ENCODE measurements around the gene HSD17B13.

Gene HSD17B13, protein sequence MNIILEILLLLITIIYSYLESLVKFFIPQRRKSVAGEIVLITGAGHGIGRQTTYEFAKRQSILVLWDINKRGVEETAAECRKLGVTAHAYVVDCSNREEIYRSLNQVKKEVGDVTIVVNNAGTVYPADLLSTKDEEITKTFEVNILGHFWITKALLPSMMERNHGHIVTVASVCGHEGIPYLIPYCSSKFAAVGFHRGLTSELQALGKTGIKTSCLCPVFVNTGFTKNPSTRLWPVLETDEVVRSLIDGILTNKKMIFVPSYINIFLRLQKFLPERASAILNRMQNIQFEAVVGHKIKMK

DNA sequence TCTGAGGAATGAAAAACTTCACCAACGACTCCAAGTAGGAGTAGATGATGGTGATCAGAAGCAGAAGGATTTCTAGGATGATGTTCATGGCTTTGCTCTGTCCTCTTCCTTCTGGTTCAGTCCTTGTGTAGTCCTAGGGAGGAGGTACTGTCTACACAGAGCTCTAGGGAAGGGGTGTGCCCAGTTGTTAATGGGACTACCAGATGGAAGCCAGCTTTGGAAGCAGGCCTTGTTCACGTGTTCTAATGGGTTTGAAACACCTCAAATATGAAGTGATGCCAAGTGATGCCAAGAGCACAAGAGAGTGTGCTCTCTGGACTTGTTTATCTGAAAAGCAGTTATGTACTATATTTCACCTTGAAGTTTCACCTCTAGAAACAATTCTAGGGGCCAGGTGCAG, at the start of gene HSD17B13:
Gene HSD17B13 (minus strand): TSS at position 129 of the 400 bp plus-strand sequence. CDS start 41 bp downstream, at position 88.
- ChIA-PET CTCF (no interaction called here), POLR2A (no interaction called here)
- no peak for TF ChIP-seq BHLHE40 (IDR thresholded peaks at IDR 0.05; ENCODE audit: borderline replicate concordance)
- no peak for TF ChIP-seq CTBP1 (IDR thresholded peaks at IDR 0.05; ENCODE audit: borderline replicate concordance)
- TF ChIP-seq HDGF (IDR thresholded peaks at IDR 0.05; ENCODE audit: borderline replicate concordance), result no peak
- TF ChIP-seq FOXM1 (IDR thresholded peaks at IDR 0.05; ENCODE audit: borderline replicate concordance), result no peak
- no peak for TF ChIP-seq ARNT (IDR thresholded peaks at IDR 0.05)
- TF ChIP-seq LEF1 (IDR thresholded peaks at IDR 0.05; ENCODE audit: borderline replicate concordance), result no peak
- TF ChIP-seq, protein P1, sequence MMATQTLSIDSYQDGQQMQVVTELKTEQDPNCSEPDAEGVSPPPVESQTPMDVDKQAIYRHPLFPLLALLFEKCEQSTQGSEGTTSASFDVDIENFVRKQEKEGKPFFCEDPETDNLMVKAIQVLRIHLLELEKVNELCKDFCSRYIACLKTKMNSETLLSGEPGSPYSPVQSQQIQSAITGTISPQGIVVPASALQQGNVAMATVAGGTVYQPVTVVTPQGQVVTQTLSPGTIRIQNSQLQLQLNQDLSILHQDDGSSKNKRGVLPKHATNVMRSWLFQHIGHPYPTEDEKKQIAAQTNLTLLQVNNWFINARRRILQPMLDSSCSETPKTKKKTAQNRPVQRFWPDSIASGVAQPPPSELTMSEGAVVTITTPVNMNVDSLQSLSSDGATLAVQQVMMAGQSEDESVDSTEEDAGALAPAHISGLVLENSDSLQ (IDR thresholded peaks at IDR 0.05), result no peak
- TF ChIP-seq L3MBTL2 (conservative IDR thresholded peaks at IDR 0.05), result no peak
- TF ChIP-seq TARDBP (IDR thresholded peaks at IDR 0.05), result no peak
- no peak for TF ChIP-seq SUZ12 (IDR thresholded peaks at IDR 0.05)
- no peak for TF ChIP-seq FOXA1 (IDR thresholded peaks at IDR 0.05)
- TF ChIP-seq ELF4 (IDR thresholded peaks at IDR 0.05), result no peak
- no peak for TF ChIP-seq ZNF384 (IDR thresholded peaks at IDR 0.05)
- no peak for TF ChIP-seq SP1 (IDR thresholded peaks at IDR 0.05)
- no peak for TF ChIP-seq FOXK2 (IDR thresholded peaks at IDR 0.05)
- no peak for DNase-seq (ENCODE audit: extremely low spot score)

DNA sequence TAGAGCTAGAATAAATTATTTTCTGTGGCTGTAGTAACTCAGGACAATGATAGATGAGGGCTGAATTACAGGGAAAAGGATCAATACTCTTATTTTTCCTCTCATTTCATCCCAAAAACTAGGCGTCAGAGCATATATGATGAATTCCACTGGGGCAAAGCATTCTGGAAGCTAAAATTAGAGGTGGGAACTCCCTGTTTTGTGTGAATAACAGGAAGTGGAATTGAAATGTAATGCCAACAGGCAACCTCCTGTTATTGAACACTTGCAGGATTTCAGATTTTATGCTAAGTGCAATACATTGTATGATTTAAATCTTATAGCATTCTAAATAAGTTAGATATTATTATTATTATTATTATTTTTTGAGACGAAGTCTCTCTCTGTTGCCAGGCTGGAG, 47.4 kb upstream of the HSD17B13 start:
- ChIA-PET CTCF (no interaction called here), POLR2A (no interaction called here)
- DNase-seq (ENCODE audit: extremely low spot score), result no peak
- TF ChIP-seq CTBP1 (IDR thresholded peaks at IDR 0.05; ENCODE audit: borderline replicate concordance) (no peak), SP1 (IDR thresholded peaks at IDR 0.05) (no peak), NFRKB (IDR thresholded peaks at IDR 0.05) (no peak), FOXA1 (IDR thresholded peaks at IDR 0.05) (no peak), FOXK2 (IDR thresholded peaks at IDR 0.05) (no peak), LEF1 (IDR thresholded peaks at IDR 0.05; ENCODE audit: borderline replicate concordance) (no peak), FOXM1 (IDR thresholded peaks at IDR 0.05; ENCODE audit: borderline replicate concordance) (no peak), L3MBTL2 (conservative IDR thresholded peaks at IDR 0.05) (no peak), ARNT (IDR thresholded peaks at IDR 0.05) (no peak), TARDBP (IDR thresholded peaks at IDR 0.05) (no peak), BHLHE40 (IDR thresholded peaks at IDR 0.05; ENCODE audit: borderline replicate concordance) (no peak)
- TF ChIP-seq, protein P1 (IDR thresholded peaks at IDR 0.05), result no peak

DNA sequence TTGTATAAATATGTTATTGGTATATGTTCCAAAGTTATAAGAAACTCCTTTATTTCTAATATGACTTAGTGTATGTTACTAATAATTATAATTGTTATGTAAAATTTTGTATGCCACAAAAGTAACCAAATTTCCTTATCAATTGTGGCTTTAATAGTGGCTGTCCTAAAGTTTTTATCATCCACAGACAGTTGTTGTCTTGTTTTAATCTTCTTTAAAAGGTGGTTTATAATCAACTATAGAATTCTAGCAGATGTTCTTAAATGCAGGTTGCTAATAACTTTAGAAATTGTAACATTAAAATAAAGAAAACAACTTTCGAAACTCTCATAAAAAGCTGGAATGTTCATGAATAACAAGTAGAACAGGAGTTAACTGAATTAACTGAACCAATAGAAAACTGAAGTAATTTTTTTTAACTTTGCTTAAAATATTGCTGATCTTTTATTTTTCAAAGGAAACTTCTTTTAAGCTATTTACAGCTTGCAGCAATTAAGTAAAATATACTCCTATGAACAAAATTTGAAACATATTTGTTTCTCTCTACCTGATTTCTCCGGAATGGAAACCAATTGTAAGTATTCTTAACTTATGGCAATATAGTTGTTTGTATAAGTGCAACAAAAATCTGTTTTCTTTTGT, 44.0 kb upstream of the HSD17B13 start:
- TF ChIP-seq LEF1 (IDR thresholded peaks at IDR 0.05; ENCODE audit: borderline replicate concordance) (no peak), BHLHE40 (IDR thresholded peaks at IDR 0.05; ENCODE audit: borderline replicate concordance) (no peak), ELF4 (IDR thresholded peaks at IDR 0.05) (no peak), HDGF (IDR thresholded peaks at IDR 0.05; ENCODE audit: borderline replicate concordance) (no peak), SUZ12 (IDR thresholded peaks at IDR 0.05) (no peak), L3MBTL2 (conservative IDR thresholded peaks at IDR 0.05) (no peak), TARDBP (IDR thresholded peaks at IDR 0.05) (no peak), ARNT (IDR thresholded peaks at IDR 0.05) (no peak), ZNF384 (IDR thresholded peaks at IDR 0.05) (no peak), FOXM1 (IDR thresholded peaks at IDR 0.05; ENCODE audit: borderline replicate concordance) (no peak), FOXK2 (IDR thresholded peaks at IDR 0.05) (no peak), NFRKB (IDR thresholded peaks at IDR 0.05) (no peak), CTBP1 (IDR thresholded peaks at IDR 0.05; ENCODE audit: borderline replicate concordance) (no peak), FOXA1 (IDR thresholded peaks at IDR 0.05) (no peak), SP1 (IDR thresholded peaks at IDR 0.05) (no peak)
- TF ChIP-seq, protein P1 (IDR thresholded peaks at IDR 0.05), result no peak
- ChIA-PET CTCF (no interaction called here), POLR2A (no interaction called here)
- DNase-seq (ENCODE audit: extremely low spot score), result no peak

DNA sequence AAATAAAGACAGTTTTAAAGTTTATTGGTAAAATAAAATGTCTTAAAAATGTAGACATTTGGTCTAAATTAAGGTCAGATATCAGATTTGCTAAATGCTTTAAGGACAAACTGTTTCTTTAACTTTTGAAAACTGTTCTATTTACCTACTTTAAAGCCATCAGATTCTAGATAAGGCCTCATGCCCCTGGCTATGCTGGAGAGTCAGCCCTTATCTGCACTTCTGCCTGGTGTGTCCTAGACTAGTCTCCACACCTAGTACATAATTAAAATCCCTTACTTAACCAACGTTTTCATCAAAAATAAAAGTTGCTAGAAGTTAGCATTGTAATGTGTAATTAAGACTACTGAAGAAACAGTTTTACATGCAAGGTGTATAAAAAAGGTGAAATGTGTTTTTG, 42.7 kb upstream of the HSD17B13 start:
- no peak for DNase-seq (ENCODE audit: extremely low spot score)
- POLR2A ChIA-PET, result no interaction called here
- CTCF ChIA-PET, result no interaction called here

DNA sequence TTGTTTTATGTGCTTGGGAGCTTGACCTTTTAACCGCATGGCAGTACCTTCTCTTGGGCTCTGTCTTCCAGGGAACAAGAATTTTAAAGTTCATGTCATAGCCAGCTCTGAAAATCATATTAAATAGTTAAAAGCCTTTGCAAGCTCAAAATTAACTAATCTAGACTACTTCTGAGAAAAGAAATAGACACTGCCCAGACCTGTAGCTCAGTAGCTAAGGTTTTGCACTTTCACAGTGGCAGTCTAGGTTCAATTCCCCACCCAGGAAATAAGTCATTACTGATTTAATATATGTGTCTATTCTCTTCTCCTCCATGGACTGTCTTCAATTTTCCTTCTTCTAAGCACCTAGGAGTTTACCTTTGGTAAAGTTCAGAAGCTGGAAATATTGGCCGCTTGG, 40.9 kb upstream of the HSD17B13 start:
- no peak for TF ChIP-seq NFRKB (IDR thresholded peaks at IDR 0.05)
- TF ChIP-seq FOXA1 (IDR thresholded peaks at IDR 0.05), result no peak
- no peak for TF ChIP-seq ARNT (IDR thresholded peaks at IDR 0.05)
- no peak for TF ChIP-seq HDGF (IDR thresholded peaks at IDR 0.05; ENCODE audit: borderline replicate concordance)
- no peak for TF ChIP-seq LEF1 (IDR thresholded peaks at IDR 0.05; ENCODE audit: borderline replicate concordance)
- TF ChIP-seq ZNF384 (IDR thresholded peaks at IDR 0.05), result no peak
- no peak for TF ChIP-seq BHLHE40 (IDR thresholded peaks at IDR 0.05; ENCODE audit: borderline replicate concordance)
- no peak for TF ChIP-seq L3MBTL2 (conservative IDR thresholded peaks at IDR 0.05)
- ChIA-PET POLR2A (interaction anchor here (1.1 kb wide), 1 partner anchor 28 kb away, joined by 3 read pairs; the partner anchor contains the start of gene HSD17B11), CTCF (interaction anchor here (0.6 to 1.8 kb wide), 2 partner anchors 10 to 489 kb away, joined by 4 to 6 read pairs; no protein-coding TSS in a partner anchor)
- no peak for DNase-seq (ENCODE audit: extremely low spot score)

More for the DNA sequence above, 42.7 kb upstream of the HSD17B13 start:
- no peak for TF ChIP-seq LEF1 (IDR thresholded peaks at IDR 0.05; ENCODE audit: borderline replicate concordance)
- no peak for TF ChIP-seq ARNT (IDR thresholded peaks at IDR 0.05)
- no peak for TF ChIP-seq CTBP1 (IDR thresholded peaks at IDR 0.05; ENCODE audit: borderline replicate concordance)
- TF ChIP-seq SP1 (IDR thresholded peaks at IDR 0.05), result no peak
- no peak for TF ChIP-seq FOXA1 (IDR thresholded peaks at IDR 0.05)
- no peak for TF ChIP-seq SUZ12 (IDR thresholded peaks at IDR 0.05)
